GM21825 (cell line): Measurements from ENCODE around the gene HCAR3.
"Not testable (repeated sequence)": the region's sequence is repeated elsewhere in the genome, so short reads cannot be mapped to it uniquely, and the experiment has no call there.

Experiments
- ATAC-seq: cut with Tn5 transposase; IDR thresholded peaks from one replicate; pipeline ENCODE4 v1.9.1; 2021; ENCODE audit warnings: mild to moderate bottlenecking, moderate library complexity; ENCODE audit not compliant: unreplicated experiment

HCAR3 gene

DNA sequence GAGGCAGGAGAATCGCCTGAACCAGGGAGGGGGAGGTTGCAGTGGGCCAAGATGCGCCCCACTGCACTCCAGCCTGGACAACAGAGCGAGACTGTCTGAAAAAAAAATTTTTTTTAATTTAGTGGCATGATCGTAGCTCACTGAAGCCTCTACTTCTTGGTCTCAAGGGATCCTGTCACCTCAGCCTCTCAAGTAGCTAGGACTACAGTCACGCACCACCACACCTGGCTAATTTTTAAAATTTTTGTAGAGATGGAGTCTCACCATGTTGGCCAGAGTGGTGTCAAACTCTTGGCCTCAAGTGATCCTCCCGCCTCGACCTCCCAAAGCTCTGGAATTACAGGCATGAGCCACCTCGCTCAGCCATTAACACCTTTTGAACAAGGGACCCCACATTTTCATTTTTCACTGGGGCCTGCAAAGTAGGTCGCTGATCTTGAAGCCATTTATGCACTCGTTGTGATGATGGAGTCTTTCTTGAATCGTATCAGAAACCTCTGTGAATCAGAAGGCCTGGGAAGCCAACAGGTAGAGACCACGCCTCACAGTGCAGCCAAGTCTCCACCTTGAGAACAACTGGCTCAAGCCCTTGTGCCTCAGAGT is 8.1 kb upstream of the HCAR3 start:
- no peak for ATAC-seq

DNA sequence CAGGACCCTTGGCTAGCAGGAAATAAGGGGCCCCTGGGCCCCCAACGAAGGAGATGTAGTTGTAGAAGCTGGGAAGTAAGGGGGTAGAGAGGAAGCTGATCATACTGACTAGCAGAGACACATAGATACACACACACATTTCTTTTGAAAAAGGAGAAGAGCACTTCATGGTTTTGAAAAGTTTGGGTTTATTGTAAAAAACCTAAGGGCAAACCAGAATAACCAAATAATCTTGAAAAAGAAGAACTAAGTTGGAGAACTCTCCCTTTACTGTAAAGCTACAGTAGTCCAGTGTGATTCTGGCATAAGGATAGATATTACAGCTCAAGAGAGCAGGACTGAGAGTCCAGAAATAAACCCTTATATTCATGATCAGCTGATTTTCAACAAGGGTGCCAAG is 5.8 kb upstream of the HCAR3 start:
- ATAC-seq: no peak

DNA sequence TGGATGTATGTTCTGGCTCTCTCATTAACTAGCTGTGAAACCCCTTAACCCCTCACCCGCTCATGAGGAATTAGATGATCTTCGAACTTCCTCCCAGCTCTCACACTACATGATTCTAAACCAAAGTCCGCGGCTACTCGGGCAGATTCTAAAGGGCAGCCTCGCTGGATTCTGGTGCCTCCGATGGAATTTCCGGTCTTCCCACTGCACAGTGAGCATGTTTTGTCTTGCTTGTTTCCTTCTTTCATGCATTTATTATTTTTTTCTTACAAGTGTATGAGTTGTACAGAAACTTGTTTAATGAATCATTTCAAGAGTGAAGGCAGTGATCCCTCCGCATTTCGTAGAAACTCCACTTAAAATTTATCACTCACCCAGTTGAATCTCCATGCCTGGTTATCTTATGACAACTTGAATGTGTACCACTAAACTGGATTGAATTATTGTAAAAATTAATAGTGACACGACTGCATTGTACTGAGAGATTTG is 4.5 kb upstream of the HCAR3 start:
- ATAC-seq: no peak

DNA sequence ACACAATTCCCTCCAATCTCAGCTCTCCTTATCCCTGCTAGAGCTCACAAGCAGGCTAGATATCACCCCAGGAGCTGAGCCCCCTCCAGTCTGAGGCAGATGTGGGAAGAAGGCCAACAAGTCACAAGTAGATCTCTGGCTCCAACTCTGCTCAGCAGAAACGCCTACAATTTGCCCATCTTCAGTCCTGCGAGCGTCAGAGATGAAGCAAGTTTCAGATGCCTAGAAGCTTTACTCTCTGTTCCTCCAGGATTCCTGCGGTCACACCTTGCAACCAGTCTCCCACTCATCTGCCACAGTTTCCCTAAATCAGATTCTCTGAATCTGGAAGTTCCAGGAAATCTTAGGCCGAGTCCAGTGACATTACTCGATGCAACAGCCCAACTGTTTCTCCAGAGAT is 1.4 kb downstream of the HCAR3 start:
- not testable (repeated sequence) for ATAC-seq

DNA sequence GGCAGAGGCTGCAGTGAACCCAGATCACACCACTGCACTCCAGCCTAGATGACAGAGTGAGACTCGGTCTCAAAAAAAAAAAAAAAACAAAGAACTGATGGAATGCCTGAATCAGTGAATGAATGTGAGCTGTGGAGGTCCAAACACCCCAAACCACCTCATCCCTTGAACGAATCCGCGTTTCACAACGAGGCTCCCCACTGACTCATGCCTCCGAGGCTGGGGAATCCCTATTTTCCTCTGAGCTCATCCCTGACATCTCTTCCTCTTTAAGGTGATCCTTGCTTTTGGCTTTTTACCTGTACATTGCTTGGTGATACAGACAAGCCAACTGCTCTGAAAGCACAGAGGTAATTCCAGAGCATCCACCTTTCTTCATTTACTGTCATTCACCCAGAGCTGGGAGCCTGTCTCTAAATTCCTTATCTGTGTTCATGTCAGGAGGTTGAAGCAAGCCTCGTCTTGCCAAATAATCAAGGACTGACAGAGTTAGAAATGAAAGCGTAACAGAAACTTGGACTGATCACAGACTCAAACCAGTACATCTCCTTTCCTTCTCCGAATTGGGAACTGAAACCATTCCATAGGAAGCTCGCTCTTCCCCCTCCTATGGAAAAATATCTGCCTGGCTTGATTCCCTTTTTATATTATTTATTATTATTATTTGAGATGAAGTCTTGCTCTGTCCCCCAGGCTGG is 3.0 kb downstream of the HCAR3 start:
- ATAC-seq: not testable (repeated sequence)

DNA sequence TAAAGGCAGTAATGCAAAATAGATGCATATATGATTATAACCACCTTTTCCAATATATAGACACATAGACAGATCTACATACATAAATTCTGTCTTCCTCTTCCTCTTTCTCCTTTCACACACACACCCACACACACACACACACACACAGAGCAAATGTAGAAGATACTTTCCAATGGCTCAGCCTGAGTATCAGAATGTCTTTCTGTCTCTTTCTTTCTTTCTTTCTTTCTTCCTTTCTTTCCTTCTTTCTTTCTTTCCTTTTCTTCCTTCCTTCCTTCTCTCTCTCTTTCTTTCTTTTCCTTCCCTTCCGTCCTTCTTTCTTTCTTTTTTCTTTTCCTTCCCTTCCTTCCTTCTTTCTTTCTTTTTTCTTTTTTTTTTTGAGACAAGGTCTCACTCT is 5.3 kb downstream of the HCAR3 start:
- ATAC-seq: not testable (repeated sequence)

DNA sequence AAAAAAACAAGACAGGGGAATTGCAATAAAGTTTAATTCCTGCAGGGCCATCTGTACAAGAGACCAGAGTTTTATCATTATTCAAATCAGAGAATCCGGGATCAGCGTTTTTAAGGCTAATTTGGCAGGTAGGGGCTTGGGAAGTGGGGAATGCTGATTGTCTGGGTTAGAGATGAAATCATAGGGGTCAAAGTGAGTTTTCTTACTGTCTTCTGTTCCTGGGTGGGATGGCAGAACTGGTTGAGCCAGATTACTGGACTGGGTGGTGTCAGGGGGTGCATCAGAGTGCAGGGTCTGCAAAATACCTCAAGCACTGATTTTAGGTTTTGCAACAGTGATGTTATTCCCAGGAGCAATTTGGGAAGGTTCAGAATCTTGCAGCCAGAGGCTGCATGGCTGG is 6.3 kb downstream of the HCAR3 start:
- not testable (repeated sequence) for ATAC-seq

DNA sequence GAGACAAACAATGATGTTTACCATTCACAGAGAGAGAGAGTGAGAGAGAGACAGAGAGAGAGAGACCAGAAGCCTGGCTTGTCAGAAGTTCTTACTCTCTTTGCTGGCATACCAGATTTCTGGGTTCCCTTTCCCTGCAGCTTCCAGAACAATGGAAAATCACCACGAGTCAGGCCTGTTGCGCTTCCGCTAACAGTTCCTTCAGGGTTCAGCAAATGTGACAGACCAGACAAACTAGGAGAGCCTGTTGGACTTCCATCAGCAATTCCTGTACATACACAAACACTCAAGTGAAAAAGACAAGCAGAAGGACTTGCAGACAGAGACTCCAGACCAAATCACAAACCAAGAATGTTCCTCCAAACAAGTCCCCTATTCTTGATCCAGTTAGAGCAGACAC is 7.3 kb downstream of the HCAR3 start:
- ATAC-seq: not testable (repeated sequence)

DNA sequence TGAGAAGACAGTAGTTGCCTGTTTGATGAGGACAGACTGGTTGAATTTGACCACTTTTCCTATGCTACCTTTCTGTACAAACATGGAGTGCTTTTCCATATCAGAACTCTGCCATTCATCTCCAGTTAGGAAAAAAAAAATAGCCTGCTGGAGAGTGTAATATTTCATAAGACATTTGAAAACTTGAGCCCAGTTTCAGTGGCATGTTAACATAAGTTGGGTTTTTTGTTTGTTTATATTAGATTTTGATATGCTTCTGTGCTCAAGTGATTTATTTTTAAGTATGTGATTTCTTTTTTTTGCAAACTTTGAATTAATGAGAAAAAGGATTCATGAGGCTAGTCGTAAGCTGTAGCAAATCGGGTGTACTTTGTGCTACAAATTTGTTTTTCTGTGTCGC is 12.8 kb downstream of the HCAR3 start:
- ATAC-seq: not testable (repeated sequence)

DNA sequence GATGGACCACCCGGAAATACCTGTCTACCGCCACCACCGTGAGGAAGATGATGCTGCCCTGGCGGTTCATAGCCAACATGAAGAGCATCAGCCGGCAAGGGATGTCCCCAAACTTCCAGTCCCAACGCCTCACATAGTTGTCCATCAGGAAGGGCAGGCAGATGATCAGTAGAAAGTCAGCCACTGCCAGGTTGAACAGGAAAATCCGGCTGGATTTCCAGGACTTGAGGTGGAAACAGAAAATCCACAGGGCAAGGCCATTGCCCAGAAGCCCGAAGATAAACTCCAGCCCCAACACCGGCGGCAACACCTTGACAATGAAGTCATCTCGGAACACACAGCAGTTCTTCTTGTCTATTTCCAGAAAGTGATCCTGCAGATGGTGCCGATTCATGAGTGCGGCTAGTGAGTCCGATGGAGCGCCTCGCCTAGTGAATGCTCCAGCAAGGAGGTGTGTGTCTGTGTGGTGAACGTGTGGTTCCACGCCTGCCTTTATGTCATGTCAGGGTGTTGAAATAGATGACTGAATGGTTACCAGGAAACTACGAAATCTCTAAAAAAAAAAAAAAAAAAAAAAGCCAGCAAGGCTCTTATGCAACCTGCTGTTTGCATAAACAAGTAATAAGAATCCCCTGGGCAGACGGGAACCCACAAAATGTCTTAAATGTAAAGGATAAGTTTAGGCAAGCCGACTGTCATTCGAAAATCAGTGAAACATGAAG is 13.6 kb downstream of the HCAR3 start, which contains the start of gene HCAR2:
HCAR2 (minus strand) TSS at position 468 of the 722 bp plus-strand sequence; CDS start at position 394, 74 bp downstream.
- ATAC-seq: not testable (repeated sequence)

DNA sequence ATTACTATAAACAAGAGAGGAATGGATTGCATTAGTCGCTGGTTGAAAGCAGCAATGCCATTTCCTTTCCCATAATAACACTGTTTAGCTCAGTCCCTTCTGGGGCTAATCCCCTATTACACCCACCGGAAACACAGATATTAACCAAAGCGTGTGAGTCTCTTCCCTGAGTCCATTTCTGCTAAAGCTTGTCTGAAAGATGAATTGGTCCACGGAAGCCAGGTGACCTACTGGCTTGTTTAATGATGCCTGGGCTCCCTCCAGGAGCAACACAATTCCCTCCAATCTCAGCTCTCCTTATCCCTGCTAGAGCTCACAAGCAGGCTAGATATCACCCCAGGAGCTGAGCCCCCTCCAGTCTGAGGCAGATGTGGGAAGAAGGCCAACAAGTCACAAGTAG is 15.1 kb downstream of the HCAR3 start:
- ATAC-seq: not testable (repeated sequence)

DNA sequence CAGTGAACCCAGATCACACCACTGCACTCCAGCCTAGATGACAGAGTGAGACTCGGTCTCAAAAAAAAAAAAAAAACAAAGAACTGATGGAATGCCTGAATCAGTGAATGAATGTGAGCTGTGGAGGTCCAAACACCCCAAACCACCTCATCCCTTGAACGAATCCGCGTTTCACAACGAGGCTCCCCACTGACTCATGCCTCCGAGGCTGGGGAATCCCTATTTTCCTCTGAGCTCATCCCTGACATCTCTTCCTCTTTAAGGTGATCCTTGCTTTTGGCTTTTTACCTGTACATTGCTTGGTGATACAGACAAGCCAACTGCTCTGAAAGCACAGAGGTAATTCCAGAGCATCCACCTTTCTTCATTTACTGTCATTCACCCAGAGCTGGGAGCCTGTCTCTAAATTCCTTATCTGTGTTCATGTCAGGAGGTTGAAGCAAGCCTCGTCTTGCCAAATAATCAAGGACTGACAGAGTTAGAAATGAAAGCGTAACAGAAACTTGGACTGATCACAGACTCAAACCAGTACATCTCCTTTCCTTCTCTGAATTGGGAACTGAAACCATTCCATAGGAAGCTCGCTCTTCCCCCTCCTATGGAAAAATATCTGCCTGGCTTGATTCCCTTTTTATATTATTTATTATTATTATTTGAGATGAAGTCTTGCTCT is 16.4 kb downstream of the HCAR3 start:
- not testable (repeated sequence) for ATAC-seq

DNA sequence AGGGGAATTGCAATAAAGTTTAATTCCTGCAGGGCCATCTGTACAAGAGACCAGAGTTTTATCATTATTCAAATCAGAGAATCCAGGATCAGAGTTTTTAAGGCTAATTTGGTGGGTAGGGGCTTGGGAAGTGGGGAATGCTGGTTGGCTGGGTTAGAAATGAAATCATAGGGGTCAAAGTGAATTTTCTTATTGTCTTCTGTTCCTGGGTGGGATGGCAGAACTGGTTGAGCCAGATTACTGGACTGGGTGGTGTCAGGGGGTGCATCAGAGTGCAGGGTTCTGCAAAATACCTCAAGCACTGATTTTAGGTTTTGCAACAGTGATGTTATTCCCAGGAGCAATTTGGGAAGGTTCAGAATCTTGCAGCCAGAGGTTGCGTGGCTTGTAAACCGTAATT is 19.7 kb downstream of the HCAR3 start:
- ATAC-seq: not testable (repeated sequence)

DNA sequence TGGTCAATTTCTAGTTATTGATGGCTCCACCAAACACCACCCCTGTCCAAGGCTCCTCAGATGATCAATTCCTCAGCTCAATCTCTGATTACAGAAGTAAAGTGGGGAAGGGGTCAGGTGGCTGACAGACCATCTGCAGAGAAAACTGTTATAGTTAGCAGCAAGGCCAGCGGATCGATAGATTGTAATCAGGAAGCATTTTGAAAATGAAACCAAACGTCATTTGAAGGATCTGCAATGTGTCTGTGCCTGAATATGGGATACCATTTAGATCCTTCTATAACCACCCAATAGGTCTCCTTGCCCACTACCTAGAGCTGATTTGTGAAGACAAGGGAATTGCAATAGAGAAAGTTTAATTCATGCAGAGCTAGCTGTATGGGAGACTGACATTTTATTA is 25.0 kb downstream of the HCAR3 start:
- no peak for ATAC-seq

DNA sequence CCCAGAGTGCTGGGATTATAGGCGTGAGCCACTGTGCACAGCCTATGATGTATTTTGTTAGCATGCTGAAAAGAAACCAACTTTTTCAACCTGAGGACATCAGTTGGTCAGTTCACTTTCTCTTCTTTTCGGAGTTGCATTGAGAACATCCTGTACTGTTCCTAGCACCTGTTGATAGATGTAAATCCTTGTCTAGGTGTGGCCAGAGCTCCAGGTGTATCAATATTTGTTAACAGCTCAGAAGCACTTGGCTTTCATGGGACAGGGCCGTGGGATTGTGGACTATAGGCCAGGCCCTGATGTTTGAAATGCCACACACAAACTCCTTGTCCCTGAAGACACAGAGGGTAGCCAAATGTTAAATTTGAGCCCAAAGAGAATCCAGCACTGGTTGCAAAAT is 28.3 kb downstream of the HCAR3 start:
- ATAC-seq: no peak

DNA sequence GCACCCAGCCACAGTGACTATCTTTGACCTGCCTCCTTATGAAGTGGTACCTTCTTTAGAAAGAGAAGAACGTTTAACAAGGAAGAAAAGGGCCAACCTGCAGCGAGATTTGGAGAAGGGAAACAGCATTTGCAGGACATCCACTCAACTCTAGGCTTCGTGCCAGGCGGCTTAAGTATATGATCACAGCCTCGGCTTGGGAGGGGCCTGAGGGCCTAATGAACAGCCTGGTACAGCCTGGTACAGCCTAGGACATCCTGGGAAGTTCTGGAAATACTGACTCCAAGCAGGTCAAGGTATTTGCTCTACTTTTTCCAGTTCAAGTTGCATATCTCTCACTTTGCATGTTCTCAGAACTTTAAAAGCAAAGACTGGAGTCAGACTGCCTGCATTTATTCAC is 29.5 kb downstream of the HCAR3 start:
- no peak for ATAC-seq

DNA sequence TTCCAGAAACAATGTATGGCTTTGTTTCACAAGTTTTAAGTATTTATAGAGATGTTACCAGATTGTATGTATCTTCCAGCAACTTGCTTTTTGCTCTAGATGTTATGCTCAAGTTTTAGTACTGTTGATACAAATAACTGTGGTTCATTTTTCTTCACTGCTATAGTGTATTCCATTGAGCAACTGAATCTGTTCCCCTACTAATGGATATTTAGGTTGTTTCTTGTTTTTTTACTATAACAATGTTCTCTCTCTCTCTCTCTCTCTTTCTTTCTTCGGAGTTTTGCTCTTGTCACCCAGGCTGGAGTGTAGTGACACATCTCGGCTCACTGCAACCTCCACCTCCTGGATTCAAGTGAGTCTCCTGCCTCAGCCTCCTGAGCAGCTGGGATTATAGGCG is 30.1 kb downstream of the HCAR3 start:
- ATAC-seq: no peak

DNA sequence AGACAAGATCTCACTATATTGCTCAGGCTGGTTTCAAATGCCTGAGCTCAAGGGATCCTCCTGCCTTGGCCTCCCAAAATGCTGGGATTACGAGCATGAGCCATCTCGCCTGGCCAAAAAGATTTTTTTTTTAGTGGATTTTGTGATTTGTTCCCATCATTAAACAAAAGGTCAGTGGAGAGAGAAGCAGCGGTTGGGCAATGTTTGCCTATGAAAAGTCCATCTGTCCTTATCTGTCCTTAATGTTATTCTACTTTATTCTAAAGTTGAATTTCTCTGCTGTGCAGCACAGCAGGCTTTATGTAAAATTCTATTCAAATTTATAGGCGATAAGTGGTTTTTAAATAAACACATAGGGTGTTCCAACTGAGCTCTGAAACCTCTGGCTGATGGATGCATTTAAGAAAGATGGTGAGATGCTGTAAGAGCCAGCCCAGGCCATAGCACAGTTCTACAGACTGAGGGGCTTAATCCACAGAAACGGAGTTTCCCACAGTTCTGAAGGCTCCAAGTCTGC is 32.3 kb downstream of the HCAR3 start:
- ATAC-seq: no peak

DNA sequence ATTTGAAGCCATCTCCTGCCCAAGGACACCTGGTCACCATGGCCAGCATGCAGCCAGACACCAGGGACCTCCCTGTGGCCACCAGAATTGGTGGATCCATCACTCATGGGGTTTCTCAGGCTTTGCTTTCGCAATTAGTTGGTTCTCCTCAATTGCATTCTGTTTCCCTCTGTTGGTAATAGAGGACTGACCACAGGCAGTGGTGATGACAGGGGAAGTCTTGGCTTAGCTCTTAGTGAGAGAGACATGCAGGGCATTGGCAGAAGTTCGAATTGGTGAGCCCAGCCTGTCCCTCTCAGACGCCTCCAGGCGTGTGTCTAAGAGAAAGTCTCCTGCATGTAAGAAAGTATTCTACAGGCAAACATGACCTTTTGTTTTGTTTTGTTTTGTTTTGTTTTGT is 34.8 kb downstream of the HCAR3 start:
- ATAC-seq: no peak

DNA sequence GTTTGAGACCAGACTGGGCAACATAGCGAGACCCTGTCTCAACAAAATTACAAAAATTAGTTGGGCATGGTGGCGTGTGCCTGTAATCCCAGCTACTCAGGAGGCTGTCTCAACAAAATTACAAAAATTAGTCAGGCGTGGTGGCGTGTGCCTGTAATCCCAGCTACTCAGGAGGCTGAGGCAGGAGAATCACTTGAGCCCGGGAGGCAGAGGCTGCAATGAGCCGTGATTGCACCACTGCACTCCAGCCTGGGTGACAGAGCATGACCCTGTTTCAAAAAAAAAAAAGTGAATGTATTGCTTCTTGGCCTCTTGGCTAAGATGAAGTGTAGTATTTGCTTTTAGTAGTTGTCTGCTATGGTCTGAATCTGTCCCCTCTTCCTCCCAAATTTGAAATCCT is 35.6 kb downstream of the HCAR3 start:
- not testable (repeated sequence) for ATAC-seq

DNA sequence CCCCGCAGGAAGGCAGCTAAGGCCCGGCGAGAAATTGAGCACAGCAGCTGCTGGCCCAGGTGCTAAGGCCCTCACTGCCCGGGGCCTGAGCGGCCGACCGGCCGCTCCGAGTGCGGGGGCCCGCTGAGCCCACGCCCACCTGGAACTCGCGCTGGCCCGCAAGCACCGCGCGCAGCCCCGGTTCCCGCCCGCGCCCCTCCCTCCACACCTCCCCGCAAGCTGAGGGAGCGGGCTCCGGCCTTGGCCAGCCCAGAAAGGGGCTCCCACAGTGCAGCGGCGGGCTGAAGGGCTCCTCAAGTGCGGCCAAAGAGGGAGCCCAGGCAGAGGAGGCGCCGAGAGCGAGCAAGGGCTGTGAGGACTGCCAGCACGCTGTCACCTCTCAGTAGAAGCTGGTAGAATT is 39.8 kb downstream of the HCAR3 start:
- ATAC-seq: not testable (repeated sequence)
